Measurements from ENCODE around the gene ATAD1.

ATAD1 gene

GRCh38 chr10:87842220-87842641 lies 24.2 kb upstream of the ATAD1 start:
- no peaks in the 10 kb centered on the region for H3K36me3 ChIP-seq (ENCODE audit: control insufficient read depth, insufficient read depth, low read length)
- H3K27me3 ChIP-seq (replicated peaks; ENCODE audit: control insufficient read depth, insufficient read depth, low read length), result no peaks in the 10 kb centered on the region
- TF ChIP-seq CTCF (IDR thresholded peaks at IDR 0.05; ENCODE audit: insufficient read depth, low read length, poor library complexity, severe bottlenecking), result no peak
- no peak overlapping the region for H3K4me3 ChIP-seq (replicated peaks; ENCODE audit: low read depth, low read length)
- DNase-seq (ENCODE audit: extremely low read depth, insufficient read length), result no peak

- no peak for TF ChIP-seq CTCF (IDR thresholded peaks at IDR 0.05; ENCODE audit: insufficient read depth, low read length, poor library complexity, severe bottlenecking)
- no peak for DNase-seq (ENCODE audit: extremely low read depth, insufficient read length)
Measured at GRCh38 chr10:87841186-87841585, 23.2 kb upstream of the ATAD1 start.

DNA sequence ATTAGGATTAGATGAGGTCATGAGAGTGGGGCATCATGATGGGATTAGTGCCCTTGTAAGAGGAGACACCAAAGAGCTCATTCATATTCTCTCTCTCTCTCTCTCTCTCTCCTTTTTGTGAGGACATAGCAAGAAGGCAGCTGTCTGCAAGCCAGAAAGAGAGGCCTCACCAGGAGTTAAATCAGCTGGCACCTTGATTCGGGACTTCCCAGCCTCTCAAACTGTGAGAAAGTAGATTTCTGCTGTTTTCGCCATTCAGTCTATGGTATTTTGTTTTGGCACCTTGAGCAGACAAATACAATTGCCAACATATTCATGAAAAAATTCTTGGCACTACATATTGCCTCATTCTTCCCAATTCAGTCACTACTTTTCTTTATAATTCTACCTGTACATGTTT lies 20.6 kb upstream of the ATAD1 start:
- H3K4me3 ChIP-seq (replicated peaks; ENCODE audit: low read depth, low read length), result no peak overlapping the region
- TF ChIP-seq CTCF (IDR thresholded peaks at IDR 0.05; ENCODE audit: insufficient read depth, low read length, poor library complexity, severe bottlenecking), result no peak
- no peak for DNase-seq (ENCODE audit: extremely low read depth, insufficient read length)

More at GRCh38 chr10:87841186-87841585, 23.2 kb upstream of the ATAD1 start:
- Histone ChIP-seq H3K4me3 (replicated peaks; ENCODE audit: low read depth, low read length) (no peak overlapping the region), H3K36me3 (ENCODE audit: control insufficient read depth, insufficient read depth, low read length) (no peaks in the 10 kb centered on the region), H3K27me3 (replicated peaks; ENCODE audit: control insufficient read depth, insufficient read depth, low read length) (no peaks in the 10 kb centered on the region)

GRCh38 chr10:87837445-87837844 lies 19.4 kb upstream of the ATAD1 start:
- TF ChIP-seq CTCF (IDR thresholded peaks at IDR 0.05; ENCODE audit: insufficient read depth, low read length, poor library complexity, severe bottlenecking), result no peak
- Histone ChIP-seq H3K27me3 (replicated peaks; ENCODE audit: control insufficient read depth, insufficient read depth, low read length) (no peaks in the 10 kb centered on the region), H3K36me3 (ENCODE audit: control insufficient read depth, insufficient read depth, low read length) (no peaks in the 10 kb centered on the region), H3K4me3 (replicated peaks; ENCODE audit: low read depth, low read length) (no peak overlapping the region)
- no peak for DNase-seq (ENCODE audit: extremely low read depth, insufficient read length)

More for the DNA sequence above, 20.6 kb upstream of the ATAD1 start:
- Histone ChIP-seq H3K36me3 (ENCODE audit: control insufficient read depth, insufficient read depth, low read length) (no peaks in the 10 kb centered on the region), H3K27me3 (replicated peaks; ENCODE audit: control insufficient read depth, insufficient read depth, low read length) (no peaks in the 10 kb centered on the region)

DNA sequence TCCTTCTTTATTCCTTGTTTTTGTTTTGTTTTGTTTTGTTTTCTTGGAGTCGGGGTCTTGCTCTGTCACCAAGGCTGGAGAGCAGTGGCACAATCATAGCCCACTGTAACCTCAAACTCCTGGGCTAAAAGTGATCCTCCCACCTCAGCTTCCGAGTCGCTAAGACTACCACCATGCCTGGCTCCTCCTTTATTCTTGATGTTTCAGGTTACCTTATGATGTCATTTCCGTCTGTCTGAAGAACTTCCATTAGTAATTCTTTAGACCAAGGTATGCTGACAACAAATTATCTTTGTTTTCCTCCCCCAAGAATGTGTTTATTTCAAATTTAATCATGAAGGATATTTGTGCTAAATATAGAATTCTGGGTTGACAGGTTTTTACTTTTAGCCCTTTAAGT lies 18.1 kb upstream of the ATAD1 start:
- DNase-seq (ENCODE audit: extremely low read depth, insufficient read length), result no peak
- no peak overlapping the region for H3K4me3 ChIP-seq (replicated peaks; ENCODE audit: low read depth, low read length)
- no peak for TF ChIP-seq CTCF (IDR thresholded peaks at IDR 0.05; ENCODE audit: insufficient read depth, low read length, poor library complexity, severe bottlenecking)
- H3K27me3 ChIP-seq (replicated peaks; ENCODE audit: control insufficient read depth, insufficient read depth, low read length), result no peaks in the 10 kb centered on the region
- no peaks in the 10 kb centered on the region for H3K36me3 ChIP-seq (ENCODE audit: control insufficient read depth, insufficient read depth, low read length)
